PC-9 (cell line): ENCODE measurements around the gene ZFAND6. TPM values are rescaled to one million over a fixed set of nuclear protein-coding genes. Genes with fewer than 3 reads are reported as not detected.
"Not testable (repeated sequence)": the region's sequence is repeated elsewhere in the genome, so short reads cannot be mapped to it uniquely, and the experiment has no call there.

Experiments used
- BruUV-seq: library from RNA; stranded (reverse); fragments of 400-500 nt; replicated peaks from 2 replicates; lab custom pipeline; 2021; lab: Mats Ljungman, UMichigan
- CTCF ChIA-PET: fragments of 300-600 bp; sonication (Branson Sonifier 250); formaldehyde crosslinking; loops from one replicate; lab custom pipeline; 2022; ENCODE audit warnings: antibody characterized with exemption; lab: Charles Lee
- POLR2A ChIA-PET: fragments of 300-600 bp; sonication (Branson Sonifier 250); formaldehyde crosslinking; loops from one replicate; lab custom pipeline; 2022; ENCODE audit warnings: antibody characterized with exemption; ENCODE audit not compliant: unreplicated experiment; lab: Charles Lee
- DNase-seq, 2 experiments: peaks; one replicate each; pipeline versions ENCODE4 v3.0.0 to v3.0.0-alpha.2; 2015 to 2022; ENCODE audit warnings: mixed read lengths in 1 of 2
- H2AFZ ChIP-seq: fragments of 200-600 bp; sonication (generic); 2 replicates; pipeline ENCODE4 v1.8.1; 2017; ENCODE audit warnings: antibody characterized with exemption
- H3F3A ChIP-seq: fragments of 200-600 bp; sonication (generic); 2 replicates; pipeline ENCODE4 v1.8.1; 2017; ENCODE audit warnings: antibody characterized with exemption, mild to moderate bottlenecking, low read depth; ENCODE audit not compliant: insufficient read depth
- H3K27ac ChIP-seq: fragments of 200-600 bp; sonication (generic); 2 replicates; pipeline ENCODE4 v1.6.1; 2016; ENCODE audit warnings: mixed run types
- H3K27me3 ChIP-seq: fragments of 200-600 bp; sonication (generic); 2 replicates; pipeline ENCODE4 v1.6.1; 2016; ENCODE audit warnings: low read depth, mixed run types; ENCODE audit not compliant: insufficient read depth
- H3K36me3 ChIP-seq: fragments of 200-600 bp; sonication (generic); 2 replicates; pipeline ENCODE4 v1.6.1; 2016; ENCODE audit warnings: low read depth, mixed run types
- H3K4me1 ChIP-seq: fragments of 200-600 bp; sonication (generic); replicated peaks from 2 replicates; pipeline ENCODE4 v1.6.1; 2016; ENCODE audit warnings: mixed run types; ENCODE audit not compliant: insufficient read depth
- H3K4me2 ChIP-seq: fragments of 200-600 bp; sonication (generic); 2 replicates; pipeline ENCODE4 v1.6.1; 2017; ENCODE audit warnings: mixed run types
- H3K4me3 ChIP-seq: fragments of 200-600 bp; sonication (generic); 2 replicates; pipeline ENCODE4 v1.6.1; 2016; ENCODE audit warnings: mixed run types
- H3K79me2 ChIP-seq: fragments of 200-600 bp; sonication (generic); 2 replicates; pipeline ENCODE4 v1.6.1; 2017; ENCODE audit warnings: low read depth, mixed run types
- H3K9me2 ChIP-seq: fragments of 200-600 bp; sonication (generic); 2 replicates; pipeline ENCODE4 v1.8.1; 2017; ENCODE audit warnings: mild to moderate bottlenecking; ENCODE audit not compliant: insufficient read depth
- H3K9me3 ChIP-seq: fragments of 200-600 bp; sonication (generic); 2 replicates; pipeline ENCODE4 v1.8.1; 2016; ENCODE audit warnings: low read depth; ENCODE audit not compliant: insufficient read depth
- H4K20me1 ChIP-seq: fragments of 200-600 bp; sonication (generic); 2 replicates; pipeline ENCODE4 v1.8.1; 2017; ENCODE audit not compliant: insufficient read depth
- EZH2 ChIP-seq: fragments of 200-600 bp; sonication (generic); IDR thresholded peaks from 2 replicates; pipeline ENCODE4 v1.8.0; 2017; ENCODE audit warnings: antibody characterized with exemption, low read depth
- intact Hi-C: fragments of 100-400 bp; cut with micrococcal nuclease; formaldehyde crosslinking; loops from one replicate; pipeline ENCODE4 v1.10.0; 2022; ENCODE audit not compliant: unreplicated experiment
- total RNA-seq: library from RNA; stranded (reverse); gene quantifications from 2 replicates; pipeline ENCODE4 v1.2.3, GENCODE V29; 2021
- TF ChIP-seq, protein P1 (sequence below): fragments of 200-600 bp; sonication (generic); conservative IDR thresholded peaks from 2 replicates; pipeline ENCODE4 v1.6.1; 2017; ENCODE audit warnings: mixed run types, antibody characterized with exemption, mild to moderate bottlenecking, moderate library complexity

ZFAND6 gene
- total RNA-seq, 1 experiment from 2014 or later: 68.3 TPM

DNA sequence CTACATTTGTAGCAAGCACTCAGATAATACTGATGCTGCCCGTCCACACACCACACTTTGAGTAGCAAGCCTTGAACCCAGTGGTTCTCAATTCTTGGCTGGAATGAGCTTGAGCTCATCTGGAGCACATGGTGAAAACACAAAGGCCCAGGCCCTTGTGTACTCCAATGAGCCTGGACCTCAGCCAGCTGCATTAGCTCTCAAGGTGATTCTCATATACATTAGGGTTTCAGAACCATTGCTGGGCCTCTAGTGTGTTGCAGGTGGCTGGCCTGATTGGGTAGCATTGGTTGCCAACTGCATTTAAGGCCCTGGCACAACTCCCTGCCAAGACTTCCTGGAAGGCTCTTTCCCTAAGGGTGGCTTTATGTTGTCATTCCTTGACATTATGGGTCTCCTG lies 23.4 kb upstream of the ZFAND6 start:
- intact Hi-C loops: no loop called here
- Histone ChIP-seq H3F3A (peaks cover 34% of the 10 kb centered on the region), H3K27ac (no peak overlapping the region), H4K20me1 (no peaks in the 10 kb centered on the region), H3K4me3 (no peak overlapping the region), H3K79me2 (no peaks in the 10 kb centered on the region), H3K9me2 (no peaks in the 10 kb centered on the region), H3K9me3 (no peaks in the 10 kb centered on the region), H3K27me3 (no peaks in the 10 kb centered on the region), H3K4me2 (no peak overlapping the region), H3K4me1 (peaks cover 29% of the 10 kb centered on the region), H2AFZ (no peak overlapping the region), H3K36me3 (no peaks in the 10 kb centered on the region)
- ChIA-PET POLR2A (interaction anchor here (0.6 kb wide), 1 partner anchor 23 kb away, joined by 4 read pairs; no protein-coding TSS in a partner anchor), CTCF (no interaction called here)
- TF ChIP-seq EZH2: no peak
- TF ChIP-seq, protein P1, sequence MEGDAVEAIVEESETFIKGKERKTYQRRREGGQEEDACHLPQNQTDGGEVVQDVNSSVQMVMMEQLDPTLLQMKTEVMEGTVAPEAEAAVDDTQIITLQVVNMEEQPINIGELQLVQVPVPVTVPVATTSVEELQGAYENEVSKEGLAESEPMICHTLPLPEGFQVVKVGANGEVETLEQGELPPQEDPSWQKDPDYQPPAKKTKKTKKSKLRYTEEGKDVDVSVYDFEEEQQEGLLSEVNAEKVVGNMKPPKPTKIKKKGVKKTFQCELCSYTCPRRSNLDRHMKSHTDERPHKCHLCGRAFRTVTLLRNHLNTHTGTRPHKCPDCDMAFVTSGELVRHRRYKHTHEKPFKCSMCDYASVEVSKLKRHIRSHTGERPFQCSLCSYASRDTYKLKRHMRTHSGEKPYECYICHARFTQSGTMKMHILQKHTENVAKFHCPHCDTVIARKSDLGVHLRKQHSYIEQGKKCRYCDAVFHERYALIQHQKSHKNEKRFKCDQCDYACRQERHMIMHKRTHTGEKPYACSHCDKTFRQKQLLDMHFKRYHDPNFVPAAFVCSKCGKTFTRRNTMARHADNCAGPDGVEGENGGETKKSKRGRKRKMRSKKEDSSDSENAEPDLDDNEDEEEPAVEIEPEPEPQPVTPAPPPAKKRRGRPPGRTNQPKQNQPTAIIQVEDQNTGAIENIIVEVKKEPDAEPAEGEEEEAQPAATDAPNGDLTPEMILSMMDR: no peak
- BruUV-seq: no TSS peak
- no peak for DNase-seq

- Histone ChIP-seq H3K9me3 (no peaks in the 10 kb centered on the region), H3K4me1 (no peaks in the 10 kb centered on the region), H3F3A (no peaks in the 10 kb centered on the region), H3K27ac (no peak overlapping the region), H3K4me3 (no peak overlapping the region), H4K20me1 (no peaks in the 10 kb centered on the region), H3K4me2 (no peak overlapping the region), H3K79me2 (no peaks in the 10 kb centered on the region), H3K27me3 (no peaks in the 10 kb centered on the region), H3K36me3 (no peaks in the 10 kb centered on the region), H2AFZ (no peak overlapping the region), H3K9me2 (no peaks in the 10 kb centered on the region)
- intact Hi-C loops: no loop called here
- TF ChIP-seq, protein P1: no peak
- no peak for TF ChIP-seq EZH2
- POLR2A ChIA-PET: no interaction called here
- no peak for DNase-seq
- CTCF ChIA-PET: no interaction called here
- no TSS peak for BruUV-seq
These were observed 17.8 kb upstream of the ZFAND6 start for GRCh38 chr15:80041494-80042253.

GRCh38 chr15:80042568-80042967 lies 16.9 kb upstream of the ZFAND6 start:
- TF ChIP-seq, protein P1: no peak
- TF ChIP-seq EZH2: no peak
- no peaks in the 10 kb centered on the region for H3K9me2 ChIP-seq
- H3K79me2 ChIP-seq: no peaks in the 10 kb centered on the region
- no peaks in the 10 kb centered on the region for H4K20me1 ChIP-seq
- intact Hi-C loops: no loop called here
- no peak overlapping the region for H3K4me3 ChIP-seq
- no peaks in the 10 kb centered on the region for H3K4me1 ChIP-seq
- no peaks in the 10 kb centered on the region for H3F3A ChIP-seq
- no peak for DNase-seq
- H3K27ac ChIP-seq: no peak overlapping the region
- POLR2A ChIA-PET: no interaction called here
- no peaks in the 10 kb centered on the region for H3K9me3 ChIP-seq
- H3K27me3 ChIP-seq: no peaks in the 10 kb centered on the region
- no peak overlapping the region for H2AFZ ChIP-seq
- no peaks in the 10 kb centered on the region for H3K36me3 ChIP-seq
- no peak overlapping the region for H3K4me2 ChIP-seq
- BruUV-seq: no TSS peak
- CTCF ChIA-PET: no interaction called here

DNA sequence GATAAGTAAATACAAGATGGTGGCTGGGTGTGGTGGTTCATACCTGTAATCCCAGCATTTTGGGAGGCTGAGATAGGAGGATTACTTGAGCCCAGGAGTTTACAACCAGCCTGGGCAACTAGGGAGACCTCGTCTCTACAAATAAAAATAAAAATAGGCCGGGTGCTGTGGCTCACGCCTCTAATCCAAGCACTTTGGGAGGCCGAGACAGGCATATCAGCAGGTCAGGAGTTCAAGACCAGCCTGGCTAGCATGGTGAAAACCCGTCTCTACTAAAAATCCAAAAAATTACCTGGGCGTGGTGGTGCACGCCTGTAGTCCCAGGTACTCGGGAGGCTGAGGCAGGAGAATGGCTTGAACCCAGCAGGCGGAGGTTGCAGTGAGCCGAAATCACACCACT lies 14.3 kb upstream of the ZFAND6 start:
- H3K27me3 ChIP-seq, DNase-seq, H4K20me1 ChIP-seq, CTCF ChIA-PET, H2AFZ ChIP-seq, BruUV-seq, H3K4me1 ChIP-seq, H3K4me3 ChIP-seq, H3F3A ChIP-seq, intact Hi-C loops, H3K27ac ChIP-seq, H3K4me2 ChIP-seq, H3K9me2 ChIP-seq, POLR2A ChIA-PET, H3K9me3 ChIP-seq, H3K36me3 ChIP-seq, H3K79me2 ChIP-seq: not testable (repeated sequence)
